Measurements from ENCODE around the gene TAS1R1. TPM values are rescaled to one million over a fixed set of nuclear protein-coding genes. Genes with fewer than 3 reads are reported as not detected.
"Not testable (repeated sequence)": the region's sequence is repeated elsewhere in the genome, so short reads cannot be mapped to it uniquely, and the experiment has no call there.

The TAS1R1 gene
- total RNA-seq, 1 donor from 2014 or later, result not detected

DNA sequence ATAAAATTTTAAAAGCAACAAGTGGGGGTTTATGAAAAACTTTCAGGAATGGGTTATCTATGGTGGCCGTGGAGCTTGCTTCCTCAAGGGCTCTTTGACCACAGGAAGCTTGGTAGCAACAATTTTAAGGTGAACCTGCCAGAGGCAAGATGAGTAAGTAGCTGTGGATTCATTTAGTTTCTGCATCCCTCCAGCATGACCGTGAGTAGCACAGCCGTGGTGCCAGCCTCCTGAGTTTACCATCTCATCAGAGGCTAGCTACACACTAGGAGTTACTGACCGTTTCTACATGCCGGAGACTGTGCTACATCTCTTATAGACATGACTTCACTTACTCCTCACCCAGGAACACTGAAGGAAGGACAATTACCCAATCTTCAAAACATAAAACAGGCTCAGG is 33.6 kb upstream of the TAS1R1 start:
- ATAC-seq, result peak; percentile 17

DNA sequence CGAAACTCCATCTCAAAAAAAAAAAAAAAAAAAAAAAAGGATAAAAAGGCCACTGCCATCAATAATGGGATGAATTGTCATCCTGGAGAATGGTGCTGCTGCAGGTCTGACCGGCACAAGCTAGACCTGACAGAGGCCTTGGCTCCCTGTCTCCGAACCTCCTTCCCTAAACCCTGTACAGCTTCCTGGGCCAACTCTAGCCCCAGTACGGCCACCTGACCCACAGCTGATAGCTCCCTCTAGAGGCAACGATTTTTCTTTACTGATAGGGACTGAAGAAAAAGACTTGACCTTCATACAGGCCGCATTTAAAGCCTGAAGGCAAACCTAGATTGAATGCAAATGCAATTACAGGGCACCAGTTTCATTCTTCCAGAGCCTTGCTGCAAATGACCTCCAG is 31.5 kb upstream of the TAS1R1 start:
- ATAC-seq, result no peak

DNA sequence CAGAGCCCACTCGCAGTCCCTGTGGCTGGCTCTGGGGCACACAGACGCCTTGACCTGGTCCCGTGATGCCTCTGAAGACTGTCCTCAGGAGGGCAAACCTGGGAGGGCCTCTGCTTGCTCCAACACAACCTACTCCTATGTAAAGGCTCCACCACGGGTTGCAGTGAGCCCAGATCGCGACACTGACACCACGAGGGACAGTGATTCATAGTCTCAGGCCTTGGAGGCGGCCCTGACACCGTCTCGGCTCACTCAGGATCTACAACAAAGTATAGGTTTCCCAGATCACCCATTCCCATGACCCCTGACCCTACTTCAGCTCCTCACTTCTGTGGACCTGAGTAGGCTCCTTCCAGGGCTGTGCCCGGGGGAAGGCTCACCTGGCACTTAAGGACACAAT is 28.8 kb upstream of the TAS1R1 start:
- ATAC-seq, result peak; percentile 21

DNA sequence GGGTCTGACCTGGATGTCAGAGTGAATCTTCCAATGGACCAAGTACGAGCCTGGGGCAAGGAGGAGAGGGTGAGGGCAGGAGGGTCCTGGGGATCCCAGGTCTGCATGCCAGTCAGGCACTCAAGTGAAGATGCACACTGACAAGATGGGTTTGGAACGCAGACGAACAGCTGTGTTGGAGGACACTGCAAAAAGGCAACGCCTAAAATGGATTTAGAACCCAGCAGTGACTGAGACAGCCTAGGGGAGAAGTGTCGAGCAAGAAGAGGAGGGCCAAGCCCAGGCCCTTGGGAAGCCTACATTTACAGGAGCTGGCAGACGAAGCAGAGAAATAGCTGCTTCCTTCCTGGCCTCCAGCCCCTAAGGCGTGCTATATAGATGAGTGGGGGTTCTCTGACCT is 26.6 kb upstream of the TAS1R1 start:
- ATAC-seq, result no peak

DNA sequence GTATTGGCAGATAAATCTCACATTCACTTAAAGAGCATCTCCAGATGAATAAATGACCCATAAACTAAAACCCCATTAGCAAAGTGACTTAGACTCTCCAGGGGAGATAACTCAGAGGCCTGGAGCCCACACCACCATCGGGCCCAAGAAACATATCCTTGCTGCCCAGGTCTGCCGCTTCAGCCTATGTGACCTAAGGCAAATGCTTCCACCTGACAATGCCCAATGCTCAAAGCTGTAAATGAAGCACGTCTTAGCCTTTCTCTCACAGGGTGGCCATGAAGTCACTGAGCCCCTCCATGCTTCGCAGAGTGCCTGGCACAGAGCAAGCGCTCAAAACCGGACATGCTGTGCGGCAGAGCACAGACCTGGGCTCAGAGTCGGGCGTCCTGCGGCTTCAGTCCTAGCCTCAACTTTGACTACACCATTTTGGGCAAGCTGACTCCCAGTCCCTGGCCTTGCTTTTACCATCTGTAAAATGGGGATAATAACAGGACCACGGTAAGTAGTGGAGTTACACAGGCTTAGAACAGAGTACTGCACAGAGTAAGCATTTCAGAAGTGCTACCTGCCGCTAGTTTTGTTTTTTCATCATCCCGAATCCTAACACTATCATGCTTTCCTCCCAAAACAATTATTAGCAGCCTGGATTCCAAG is 24.5 kb upstream of the TAS1R1 start:
- ATAC-seq, result no peak

DNA sequence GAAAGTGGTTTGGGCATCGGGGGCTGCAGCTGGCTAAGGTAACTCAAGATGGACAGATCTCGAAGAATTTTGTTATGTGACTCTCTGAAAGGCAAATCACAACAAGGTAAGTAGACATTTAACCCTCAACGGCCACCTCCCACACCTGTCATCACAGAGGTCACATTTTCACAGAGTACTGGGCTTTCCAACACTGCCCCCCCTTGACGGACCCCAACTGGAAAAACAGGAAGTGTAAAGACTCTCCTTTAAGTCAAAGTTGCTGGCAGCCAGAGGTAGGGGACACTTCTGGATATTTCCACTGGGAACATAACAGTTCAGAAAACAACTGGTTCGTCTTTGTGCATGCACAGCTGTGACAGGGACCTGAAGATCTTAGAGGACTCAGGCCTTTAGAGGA is 23.1 kb upstream of the TAS1R1 start:
- ATAC-seq, result no peak

DNA sequence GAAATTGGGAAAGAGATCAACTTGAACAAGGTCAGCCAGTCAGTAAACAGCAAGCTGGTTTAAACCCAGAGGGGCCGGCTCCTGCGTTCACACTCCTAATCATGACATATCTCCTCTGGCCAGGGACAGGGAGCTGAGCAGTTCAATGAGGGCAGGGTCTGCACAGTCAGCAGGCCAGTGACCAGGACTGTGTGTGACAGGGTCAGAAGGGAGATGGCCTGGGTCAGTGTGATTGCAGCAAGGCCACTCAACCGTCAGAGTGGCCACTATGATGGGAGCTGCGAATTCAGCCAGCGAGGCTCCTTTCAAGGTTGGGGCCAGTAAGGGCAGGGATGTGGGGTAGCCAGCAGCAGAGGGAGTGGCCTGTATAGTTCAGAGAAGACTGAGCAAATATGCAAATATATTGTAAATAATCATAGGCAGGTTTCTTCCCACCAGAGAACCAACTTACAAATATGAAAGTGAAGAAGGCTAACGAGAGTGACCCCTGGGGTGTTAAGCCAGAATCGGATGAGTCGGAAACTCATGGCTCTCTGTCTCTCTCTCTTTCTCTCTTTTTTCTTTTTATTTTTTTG is 20.8 kb upstream of the TAS1R1 start:
- ATAC-seq, result no peak

DNA sequence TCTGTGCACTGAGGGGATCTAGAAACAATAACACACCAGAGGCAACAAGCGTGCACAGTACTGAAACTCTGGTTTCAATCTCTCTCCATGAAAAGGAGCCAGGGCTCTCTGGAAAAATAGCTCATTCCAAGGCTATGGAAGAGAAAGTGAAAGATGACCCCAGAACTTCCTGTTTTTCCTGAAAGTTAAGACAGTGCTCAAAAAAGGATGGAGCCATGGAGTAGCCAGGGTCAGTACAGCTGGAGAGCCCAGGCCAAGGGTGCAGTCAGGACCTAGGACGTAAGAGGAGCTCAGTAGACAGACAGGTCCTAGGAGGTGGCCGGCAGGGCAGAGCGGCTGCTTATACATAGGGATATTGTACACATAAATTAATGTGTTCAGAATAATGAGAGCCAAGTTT is 19.9 kb upstream of the TAS1R1 start:
- no peak for ATAC-seq

DNA sequence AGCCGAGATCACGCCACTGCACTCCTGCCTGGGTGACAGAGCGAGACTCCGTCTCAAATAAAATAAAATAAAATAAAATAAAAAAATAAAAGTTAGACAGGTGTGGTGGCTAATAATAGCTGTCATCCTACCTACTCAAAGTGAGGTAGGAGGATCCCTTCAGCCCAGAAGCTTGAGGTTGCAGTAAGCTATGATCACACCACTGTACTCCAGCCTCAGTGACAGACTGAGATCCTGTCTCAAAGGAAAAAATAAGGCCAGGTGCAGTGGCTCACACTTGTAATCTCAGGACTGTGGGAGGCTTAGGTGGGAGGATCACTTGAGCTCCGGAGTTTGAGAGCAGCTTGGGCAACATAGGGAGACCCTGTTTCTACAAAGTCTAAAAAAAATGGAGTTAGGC is 18.8 kb upstream of the TAS1R1 start:
- ATAC-seq, result no peak

DNA sequence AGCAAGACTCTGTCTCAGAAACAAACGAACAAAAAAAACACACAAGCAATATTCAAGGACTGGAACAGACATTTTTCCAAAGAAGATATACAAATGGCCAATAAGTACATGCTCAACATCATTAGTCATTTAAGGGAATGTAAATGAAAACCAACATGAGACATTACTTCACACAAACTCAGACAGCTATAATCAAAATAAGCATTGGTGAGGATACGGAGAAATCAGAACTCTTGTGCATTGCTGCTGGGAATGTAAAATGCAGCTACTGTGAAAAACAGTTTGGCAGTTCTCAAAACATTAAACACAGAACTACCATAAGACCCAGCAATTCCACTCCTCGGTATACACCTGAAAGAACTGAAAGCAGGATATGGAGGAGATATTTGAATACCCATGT is 16.2 kb upstream of the TAS1R1 start:
- ATAC-seq, result no peak

DNA sequence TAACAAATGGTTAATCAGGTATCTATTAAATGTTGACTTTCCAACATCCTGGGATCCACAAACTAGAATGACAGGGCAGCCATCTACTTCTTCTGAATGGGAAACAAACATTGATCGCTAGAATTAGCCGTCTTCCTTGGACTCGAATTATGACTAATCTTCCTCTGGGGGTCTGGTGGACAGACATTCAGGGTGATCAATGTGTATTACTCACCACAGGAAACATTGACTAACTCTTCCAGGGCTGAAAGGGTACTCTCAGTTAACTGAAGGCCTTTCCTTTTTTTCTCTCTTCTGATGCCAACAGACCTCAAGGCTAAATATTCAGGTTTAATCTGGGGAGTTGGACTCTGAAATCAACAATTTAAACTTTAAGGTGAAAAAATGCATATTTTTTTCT is 10.3 kb upstream of the TAS1R1 start:
- ATAC-seq, result no peak

DNA sequence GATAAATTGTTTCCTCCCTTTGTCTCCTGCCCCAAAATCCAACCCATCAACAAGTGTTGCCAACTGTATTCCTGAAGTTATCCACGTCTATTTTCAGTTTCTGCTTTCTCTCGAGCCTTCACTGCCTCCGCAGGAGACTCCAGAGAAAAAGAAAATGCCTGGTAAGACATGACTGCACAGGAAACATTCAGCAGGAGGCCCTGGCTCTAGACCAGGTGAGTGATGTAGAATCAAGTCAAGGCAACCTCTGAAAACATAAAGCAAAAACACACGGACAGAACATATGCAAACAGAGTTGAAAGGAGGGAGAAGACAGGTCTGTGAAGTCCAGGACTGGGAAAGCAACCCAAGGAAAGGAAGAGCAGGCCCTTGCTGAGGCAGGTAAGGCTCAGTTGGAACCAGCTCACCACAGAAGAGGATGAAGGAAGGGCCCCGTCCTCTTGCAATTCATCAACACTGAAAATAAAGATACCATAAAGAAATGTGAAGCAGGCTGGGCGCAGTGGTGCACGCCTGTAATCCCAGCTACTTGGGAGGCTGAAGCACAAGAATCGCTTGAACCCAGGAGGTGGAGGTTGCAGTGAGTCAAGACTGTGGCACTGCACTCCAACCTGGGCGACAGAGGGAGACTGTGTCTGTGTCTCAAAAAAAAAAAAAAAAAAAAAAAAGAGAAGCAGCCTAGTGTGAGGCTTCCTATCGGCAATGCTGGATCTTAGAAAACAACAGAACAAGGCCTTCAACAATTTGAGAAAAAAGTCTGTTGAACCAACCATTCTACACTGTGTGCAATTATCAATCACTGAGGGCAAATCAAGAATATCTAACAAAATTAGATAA is 9.6 kb upstream of the TAS1R1 start:
- ATAC-seq, result peak; percentile 66

DNA sequence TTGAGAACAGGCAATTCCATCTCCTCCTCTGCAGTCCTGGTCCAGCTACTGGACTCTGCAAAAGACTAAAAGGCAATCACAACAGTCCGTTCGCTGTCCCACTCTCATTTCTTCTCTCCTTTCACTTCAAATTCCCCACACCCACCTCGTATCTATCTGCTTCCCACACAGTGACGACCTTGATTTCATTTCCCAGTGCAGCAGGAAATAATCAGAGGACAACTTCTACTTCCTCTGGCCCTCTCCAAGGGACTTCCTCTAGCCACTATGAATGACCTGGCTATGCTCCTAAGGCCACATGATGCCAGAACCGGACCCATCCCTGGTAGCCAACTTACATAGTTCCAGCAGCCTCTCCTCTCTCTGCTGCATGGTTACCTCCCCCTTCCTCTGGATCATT is 8.8 kb upstream of the TAS1R1 start:
- ATAC-seq, result peak; percentile 14

DNA sequence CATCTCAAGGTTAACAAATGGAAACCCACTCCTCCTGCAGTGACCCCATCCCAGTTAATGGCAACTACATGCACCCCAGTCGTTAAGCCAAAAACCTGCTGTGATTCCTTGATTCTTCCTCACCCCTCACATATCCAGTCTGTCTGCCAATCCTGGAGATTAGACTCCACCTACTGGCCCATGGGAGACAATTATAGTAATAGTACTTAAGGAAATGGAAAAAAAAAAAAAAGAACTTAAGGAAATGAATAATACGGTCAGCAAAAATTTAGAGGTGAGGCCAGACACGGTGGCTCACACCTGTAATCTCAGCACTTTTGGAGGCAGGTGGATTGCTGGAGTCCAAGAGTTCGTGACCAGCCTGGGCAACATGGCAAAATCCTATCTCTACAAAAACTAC is 7.8 kb upstream of the TAS1R1 start:
- ATAC-seq, result peak; percentile 50

DNA sequence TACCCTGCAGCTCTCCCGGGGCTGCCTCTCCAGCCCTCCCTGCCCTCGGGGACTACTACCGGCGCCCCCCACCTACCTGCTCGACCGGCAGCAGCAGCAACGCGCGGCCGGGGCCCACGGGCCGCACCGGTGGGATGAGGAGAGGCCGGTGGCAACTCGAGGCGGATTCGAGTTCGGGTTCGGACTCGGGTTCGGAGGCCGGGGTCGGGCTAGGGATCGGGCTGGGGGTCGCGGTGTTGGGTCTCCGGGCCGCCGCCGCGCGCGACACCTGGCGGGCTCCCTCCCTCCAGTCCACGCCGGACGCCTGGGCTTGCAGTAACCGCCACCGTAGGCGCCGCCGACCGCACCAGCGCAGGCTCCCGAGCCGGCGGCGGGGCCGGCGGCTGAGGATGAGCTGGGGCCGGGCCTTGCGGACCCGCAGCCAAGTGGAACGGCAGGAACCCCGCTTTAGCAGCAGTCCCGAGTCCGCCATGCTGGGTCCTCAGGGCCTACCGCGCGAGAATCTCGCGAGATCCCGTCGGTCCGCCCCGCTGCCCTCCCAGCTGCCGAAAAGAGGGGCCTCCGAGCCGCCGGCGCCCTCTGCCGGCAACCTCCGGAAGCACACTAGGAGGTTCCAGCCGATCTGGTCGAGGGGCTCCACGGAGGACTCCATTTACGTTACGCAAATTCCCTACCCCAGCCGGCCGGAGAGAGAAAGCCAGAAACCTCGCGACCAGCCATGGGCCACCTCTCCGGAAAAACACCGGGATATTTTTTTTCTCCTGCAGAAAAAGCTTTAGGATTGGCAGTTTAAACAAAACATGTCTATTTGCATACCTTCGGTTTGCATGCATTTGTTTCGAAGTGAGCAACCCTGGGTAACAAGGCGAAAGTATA is 838 bp upstream of the TAS1R1 start, which contains the start of gene NOL9:
NOL9 (minus strand) TSS at position 483 of the 876 bp plus-strand sequence; CDS start at position 472, 11 bp downstream.
- ATAC-seq, result peak; percentile 96

DNA sequence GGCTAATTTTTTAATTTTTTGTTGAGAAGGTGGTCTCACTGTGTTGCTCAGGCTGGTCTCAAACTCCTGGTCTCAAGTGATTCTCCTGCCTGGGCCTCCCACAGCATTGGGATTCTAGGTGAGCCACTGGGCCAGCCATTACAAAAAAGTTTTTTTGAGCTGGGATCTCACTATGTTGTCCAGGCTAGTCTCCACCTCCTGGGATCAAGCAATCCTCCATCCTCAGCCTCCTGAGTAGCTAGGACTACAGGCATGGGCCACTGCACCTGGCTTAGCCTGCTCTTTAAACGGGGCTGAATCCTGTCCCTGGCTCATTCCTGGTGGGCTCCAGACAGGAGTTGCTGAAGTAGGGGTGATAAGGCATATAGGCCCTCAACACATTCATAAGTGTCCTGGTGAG is 2.5 kb downstream of the TAS1R1 start:
- no peak for ATAC-seq

DNA sequence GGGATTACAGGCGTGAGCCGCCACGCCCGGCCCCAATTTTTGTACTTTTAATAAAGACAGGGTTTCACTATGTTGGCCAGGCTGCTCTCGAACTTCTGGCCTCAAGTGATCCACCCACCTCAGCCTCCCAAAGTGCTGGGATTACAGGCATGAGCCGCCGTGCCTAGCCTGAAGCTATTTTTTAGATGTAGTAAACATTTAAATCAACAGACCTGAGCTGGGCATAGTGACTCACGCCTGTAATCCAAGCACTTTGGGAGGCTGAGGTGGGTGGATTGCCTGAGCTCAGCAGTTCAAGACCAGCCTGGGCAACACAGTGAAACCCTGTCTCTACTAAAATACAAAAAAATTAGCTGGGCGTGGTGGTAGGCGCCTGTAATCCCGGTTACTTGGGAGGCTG is 4.1 kb downstream of the TAS1R1 start:
- not testable (repeated sequence) for ATAC-seq

DNA sequence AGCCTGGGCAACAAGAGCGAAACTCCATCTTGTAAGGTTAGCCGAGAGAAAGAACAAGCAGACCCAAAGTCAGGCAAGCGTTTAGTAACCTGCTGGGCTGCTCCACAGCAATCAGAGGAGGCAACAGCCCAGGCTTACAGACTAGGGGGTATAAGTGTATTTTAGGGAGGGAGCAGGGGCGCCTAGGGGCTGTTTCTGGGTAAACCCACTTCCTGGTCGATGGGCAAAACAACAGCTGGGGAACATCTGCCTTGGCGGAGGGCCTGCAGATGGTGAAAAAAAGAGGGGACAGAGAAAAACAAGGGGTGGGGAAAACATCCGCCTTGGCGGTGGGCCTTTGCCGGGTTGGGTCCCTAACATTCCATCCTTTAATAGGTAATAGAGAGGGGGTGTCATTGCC is 5.2 kb downstream of the TAS1R1 start:
- ATAC-seq, result no peak

DNA sequence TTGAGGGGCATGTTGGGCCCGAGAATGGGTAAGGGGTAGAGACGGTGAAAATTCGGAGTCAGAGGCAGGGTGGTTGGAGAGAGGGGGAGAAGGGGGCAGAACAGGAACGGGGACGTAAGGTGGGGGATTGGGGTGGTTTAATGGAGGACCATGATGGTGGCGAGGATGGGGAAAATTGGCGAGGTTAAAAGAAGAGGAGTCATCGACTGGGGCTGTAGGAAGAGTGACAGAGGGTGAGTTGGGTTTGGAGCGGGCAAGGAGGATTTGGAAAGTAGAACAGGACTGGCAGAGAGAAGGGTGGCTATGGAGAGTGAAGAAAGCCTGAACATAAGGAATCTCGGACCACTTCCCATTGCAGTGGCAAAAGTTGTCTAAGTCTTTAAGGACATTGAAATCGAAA is 13.9 kb downstream of the TAS1R1 start:
- ATAC-seq, result no peak

DNA sequence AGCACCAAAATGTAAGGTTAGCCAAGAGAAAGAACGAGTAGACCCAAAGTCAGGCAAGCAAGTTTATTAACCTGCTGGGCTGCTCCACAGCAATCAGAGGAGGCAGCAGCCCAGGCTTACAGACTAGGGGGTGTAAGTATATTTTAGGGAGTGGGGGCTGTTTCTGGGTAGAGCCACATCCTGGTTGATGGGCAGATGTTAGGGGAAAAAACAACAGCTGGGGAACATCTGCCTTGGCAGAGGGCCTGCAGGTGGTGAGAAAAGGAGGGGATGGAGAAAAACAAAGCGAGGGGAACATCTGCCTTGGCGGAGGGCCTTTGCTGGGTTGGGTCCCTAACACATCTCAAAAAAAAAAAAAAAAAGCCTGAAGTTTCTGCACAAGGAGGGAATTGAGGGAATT is 15.0 kb downstream of the TAS1R1 start:
- ATAC-seq, result no peak

DNA sequence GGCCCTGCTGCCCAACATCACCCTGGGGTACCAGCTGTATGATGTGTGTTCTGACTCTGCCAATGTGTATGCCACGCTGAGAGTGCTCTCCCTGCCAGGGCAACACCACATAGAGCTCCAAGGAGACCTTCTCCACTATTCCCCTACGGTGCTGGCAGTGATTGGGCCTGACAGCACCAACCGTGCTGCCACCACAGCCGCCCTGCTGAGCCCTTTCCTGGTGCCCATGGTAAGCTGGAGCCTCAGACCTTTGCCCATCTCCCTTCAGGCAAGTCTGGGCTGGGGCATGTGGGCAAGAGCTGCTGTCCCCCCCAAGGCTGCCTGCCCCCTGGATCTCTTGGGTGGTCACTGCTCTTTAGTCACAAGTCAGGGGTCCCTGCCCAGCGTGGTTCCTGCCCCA is 15.9 kb downstream of the TAS1R1 start:
- no peak for ATAC-seq

DNA sequence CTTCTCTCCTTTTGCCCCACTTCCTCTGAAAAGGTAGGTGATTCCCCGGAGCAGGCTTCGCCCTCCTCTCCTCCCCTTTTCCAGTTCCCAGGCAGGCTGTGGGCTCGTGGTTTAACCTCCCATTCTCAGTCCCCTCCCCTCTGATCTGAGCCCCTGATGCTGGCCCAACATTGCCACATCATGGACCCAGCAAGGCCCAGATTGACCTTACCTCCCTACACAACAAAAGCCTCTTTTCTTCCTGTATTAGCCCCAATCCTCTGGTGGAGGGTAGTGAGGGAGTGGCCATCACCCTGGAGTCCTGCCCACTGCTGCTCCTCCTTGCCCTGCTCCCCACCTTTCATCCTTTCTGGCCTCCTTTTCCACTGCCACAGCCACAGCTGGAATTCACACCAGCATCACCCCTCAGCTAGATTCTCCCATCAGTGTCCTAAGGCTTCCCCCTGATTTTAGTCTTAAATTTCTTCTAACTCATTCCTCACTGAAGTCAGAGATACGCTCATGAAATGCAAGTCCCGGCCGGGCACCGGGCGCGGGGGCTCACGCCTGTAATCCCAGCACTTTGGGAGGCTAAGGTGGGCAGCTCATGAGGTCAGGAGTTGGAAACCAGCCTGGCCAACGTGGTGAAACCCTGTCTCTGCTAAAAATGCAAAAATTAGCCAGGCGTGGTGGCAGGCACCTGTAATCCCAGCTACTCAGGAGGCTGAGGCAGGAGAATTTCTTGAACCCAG is 17.7 kb downstream of the TAS1R1 start:
- no peak for ATAC-seq
